ENCODE results near the gene GAB2. TPM values are rescaled to one million over a fixed set of nuclear protein-coding genes. Genes with fewer than 3 reads are reported as not detected.

GAB2 gene
- total and polyA plus RNA-seq, 2 donors (not counting 1 experiment from before 2014, with no cell fraction given), result 5.8 to 85.9 TPM

DNA sequence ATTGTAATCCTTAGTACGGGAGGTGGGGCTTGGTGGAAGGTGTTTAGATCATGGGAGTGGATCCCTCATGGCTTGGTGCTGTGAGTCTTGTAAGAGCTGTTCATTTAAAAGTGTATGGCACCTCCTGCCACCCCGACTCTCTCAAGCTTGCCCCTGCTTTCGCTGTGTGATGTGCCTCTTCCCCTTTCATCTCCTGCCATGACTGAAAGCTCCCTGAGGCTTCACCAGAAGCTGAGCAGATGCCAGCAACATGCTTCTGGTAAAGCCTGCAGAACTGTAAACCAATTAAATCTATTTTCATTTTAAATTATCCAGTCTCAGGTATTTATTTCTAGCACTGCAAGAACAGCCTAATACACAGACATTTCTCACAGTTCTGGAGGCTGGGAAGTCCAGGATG is 40.8 kb downstream of the GAB2 start:
- Mint-ChIP-seq H3K27ac (no peak overlapping the region), H3K9me3 (ENCODE audit: insufficient read depth) (peaks cover 2% of the 10 kb centered on the region), H3K4me1 (peaks cover 47% of the 10 kb centered on the region), H3K27me3 (no peaks in the 10 kb centered on the region), H3K4me3 (no peak overlapping the region)
- Histone ChIP-seq H3K27ac (ENCODE audit: low read length in 2 of 2) (no peak overlapping the region), H3K4me1 (ENCODE audit: control insufficient read depth in 2 of 2, insufficient read depth in 2 of 2, low read length in 2 of 2) (peaks cover 7 to 11% of the 10 kb centered on the region in 2 donors), H3K9ac (ENCODE audit: low read length) (no peak overlapping the region), H3K4me2 (replicated peaks; ENCODE audit: low read depth, low read length, poor library complexity, severe bottlenecking) (no peak overlapping the region), H4K20me1 (ENCODE audit: control insufficient read depth, insufficient read depth, low read length, poor library complexity, severe bottlenecking) (no peaks in the 10 kb centered on the region), H3K36me3 (replicated peaks in 1 of 2; ENCODE audit: control extremely low read depth in 1 of 2, control insufficient read depth in 1 of 2, extremely low read depth in 1 of 2, insufficient read depth in 2 of 2, low read length in 1 of 2) (no peaks in the 10 kb centered on the region), H3K79me2 (ENCODE audit: control insufficient read depth, insufficient read depth, low read length) (peaks cover 59% of the 10 kb centered on the region), H3K9me3 (ENCODE audit: control extremely low read depth in 1 of 3, control insufficient read depth in 2 of 3, insufficient read depth in 1 of 3, low read length in 2 of 3) (peaks cover 0 to 6% (median 4%) of the 10 kb centered on the region in 3 donors), H2AFZ (ENCODE audit: insufficient read depth, low read depth, low read length, poor library complexity, severe bottlenecking) (no peak overlapping the region), H3K27me3 (replicated peaks in 1 of 4; ENCODE audit: control extremely low read depth in 1 of 4, control insufficient read depth in 3 of 4, insufficient read depth in 4 of 4, low read length in 3 of 4) (no peaks in the 10 kb centered on the region), H3K4me3 (ENCODE audit: control extremely low read depth in 1 of 5, extremely low read depth in 1 of 5, insufficient read depth in 1 of 5, low read depth in 2 of 5, low read length in 4 of 5) (no peak overlapping the region)
- ChIA-PET POLR2A (interaction anchor here (0.6 kb wide), 1 partner anchor 298 kb away, joined by 3 read pairs; no protein-coding TSS in a partner anchor), CTCF (interaction anchor here (0.7 kb wide), 1 partner anchor 273 kb away, joined by 3 read pairs; no protein-coding TSS in a partner anchor)
- 100% methylated on average over 2 of the region's 3 CpGs for WGBS (ENCODE audit: insufficient coverage)
- ATAC-seq (ENCODE audit: low read depth) (no peak), DNase-seq (no peak)
- no peak for TF ChIP-seq EZH2 (IDR thresholded peaks at IDR 0.05; ENCODE audit: borderline replicate concordance, insufficient read depth, low read depth, low read length, poor library complexity, severe bottlenecking)
- TF ChIP-seq, protein P1, sequence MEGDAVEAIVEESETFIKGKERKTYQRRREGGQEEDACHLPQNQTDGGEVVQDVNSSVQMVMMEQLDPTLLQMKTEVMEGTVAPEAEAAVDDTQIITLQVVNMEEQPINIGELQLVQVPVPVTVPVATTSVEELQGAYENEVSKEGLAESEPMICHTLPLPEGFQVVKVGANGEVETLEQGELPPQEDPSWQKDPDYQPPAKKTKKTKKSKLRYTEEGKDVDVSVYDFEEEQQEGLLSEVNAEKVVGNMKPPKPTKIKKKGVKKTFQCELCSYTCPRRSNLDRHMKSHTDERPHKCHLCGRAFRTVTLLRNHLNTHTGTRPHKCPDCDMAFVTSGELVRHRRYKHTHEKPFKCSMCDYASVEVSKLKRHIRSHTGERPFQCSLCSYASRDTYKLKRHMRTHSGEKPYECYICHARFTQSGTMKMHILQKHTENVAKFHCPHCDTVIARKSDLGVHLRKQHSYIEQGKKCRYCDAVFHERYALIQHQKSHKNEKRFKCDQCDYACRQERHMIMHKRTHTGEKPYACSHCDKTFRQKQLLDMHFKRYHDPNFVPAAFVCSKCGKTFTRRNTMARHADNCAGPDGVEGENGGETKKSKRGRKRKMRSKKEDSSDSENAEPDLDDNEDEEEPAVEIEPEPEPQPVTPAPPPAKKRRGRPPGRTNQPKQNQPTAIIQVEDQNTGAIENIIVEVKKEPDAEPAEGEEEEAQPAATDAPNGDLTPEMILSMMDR (IDR thresholded peaks at IDR 0.05), result no peak
- intact Hi-C loops (cut with micrococcal nuclease), result no loop called here

DNA sequence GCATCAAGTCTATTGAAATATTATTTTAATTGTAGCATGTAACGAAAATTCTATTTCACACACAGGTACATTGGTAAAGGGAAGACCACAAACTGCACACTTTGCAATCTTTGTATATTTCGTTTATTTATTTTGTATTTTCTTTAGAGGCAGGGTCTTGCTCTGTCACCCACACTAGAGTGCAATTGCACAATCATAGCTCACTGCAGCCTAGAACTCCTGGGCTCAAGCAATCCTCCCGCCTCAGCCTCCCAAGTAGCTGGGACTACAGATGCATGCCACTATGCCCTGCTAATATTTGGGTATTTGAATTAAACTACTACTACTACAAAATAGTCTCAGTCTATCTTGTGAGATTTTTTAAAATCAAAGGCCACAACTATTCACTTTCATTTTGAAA is 42.7 kb downstream of the GAB2 start:
- intact Hi-C loops (cut with micrococcal nuclease), result no loop called here

More for the DNA sequence above, 42.7 kb downstream of the GAB2 start:
- Histone ChIP-seq H4K20me1 (ENCODE audit: control insufficient read depth, insufficient read depth, low read length, poor library complexity, severe bottlenecking) (no peaks in the 10 kb centered on the region), H3K36me3 (replicated peaks in 1 of 2; ENCODE audit: control extremely low read depth in 1 of 2, control insufficient read depth in 1 of 2, extremely low read depth in 1 of 2, insufficient read depth in 2 of 2, low read length in 1 of 2) (no peaks in the 10 kb centered on the region), H3K27ac (ENCODE audit: low read length in 2 of 2) (no peak overlapping the region), H3K9ac (ENCODE audit: low read length) (no peak overlapping the region), H2AFZ (ENCODE audit: insufficient read depth, low read depth, low read length, poor library complexity, severe bottlenecking) (no peak overlapping the region), H3K9me3 (ENCODE audit: control extremely low read depth in 1 of 3, control insufficient read depth in 2 of 3, insufficient read depth in 1 of 3, low read length in 2 of 3) (peaks cover 0 to 6% (median 4%) of the 10 kb centered on the region in 3 donors), H3K27me3 (replicated peaks in 1 of 4; ENCODE audit: control extremely low read depth in 1 of 4, control insufficient read depth in 3 of 4, insufficient read depth in 4 of 4, low read length in 3 of 4) (no peaks in the 10 kb centered on the region), H3K4me2 (replicated peaks; ENCODE audit: low read depth, low read length, poor library complexity, severe bottlenecking) (no peak overlapping the region), H3K4me1 (ENCODE audit: control insufficient read depth in 2 of 2, insufficient read depth in 2 of 2, low read length in 2 of 2) (peaks cover 11 to 17% of the 10 kb centered on the region in 2 donors), H3K79me2 (ENCODE audit: control insufficient read depth, insufficient read depth, low read length) (peaks cover 55% of the 10 kb centered on the region), H3K4me3 (ENCODE audit: control extremely low read depth in 1 of 5, extremely low read depth in 1 of 5, insufficient read depth in 1 of 5, low read depth in 2 of 5, low read length in 4 of 5) (no peak overlapping the region)
- ATAC-seq (ENCODE audit: low read depth) (no peak), DNase-seq (no peak)
- Mint-ChIP-seq H3K27ac (no peak overlapping the region), H3K4me1 (peaks cover 48% of the 10 kb centered on the region), H3K4me3 (no peak overlapping the region), H3K9me3 (ENCODE audit: insufficient read depth) (peaks cover 2% of the 10 kb centered on the region), H3K27me3 (no peaks in the 10 kb centered on the region)
- ChIA-PET CTCF (interaction anchor here (1.7 to 1.8 kb wide), 2 partner anchors 8 to 190 kb away, joined by 4 to 6 read pairs; no protein-coding TSS in a partner anchor), POLR2A (no interaction called here)
- TF ChIP-seq EZH2 (IDR thresholded peaks at IDR 0.05; ENCODE audit: borderline replicate concordance, insufficient read depth, low read depth, low read length, poor library complexity, severe bottlenecking), result no peak
- TF ChIP-seq, protein P1 (IDR thresholded peaks at IDR 0.05), result no peak
- no CpG with 5 or more reads among the region's 3 CpGs for WGBS (ENCODE audit: insufficient coverage)
